ENCODE data around the gene LDLRAD3.

GRCh38 chr11:36013950-36014897, 70.4 kb downstream of the LDLRAD3 start:
- no peak for TF ChIP-seq POLR2A (IDR thresholded peaks at IDR 0.05; ENCODE audit: low read length)
- no peak for TF ChIP-seq GATA1 (IDR thresholded peaks at IDR 0.05; ENCODE audit: low read depth, low read length)

All from erythroblast (primary cell).